OCI-LY7 (cell line): ENCODE measurements around the gene WDR86. TPM values are rescaled to one million over a fixed set of nuclear protein-coding genes. Genes with fewer than 3 reads are reported as not detected.

Experiments
- BruUV-seq: library from RNA; stranded (reverse); fragments of 400-500 nt; replicated peaks from 2 replicates; lab custom pipeline; 2021; lab: Mats Ljungman, UMichigan
- CTCF ChIA-PET: fragments of 300-600 bp; sonication (Branson Sonifier 250); formaldehyde crosslinking; loops from one replicate; lab custom pipeline; 2022; ENCODE audit warnings: antibody characterized with exemption; ENCODE audit not compliant: unreplicated experiment; lab: Charles Lee
- POLR2A ChIA-PET: fragments of 300-600 bp; sonication (Branson Sonifier 250); formaldehyde crosslinking; loops from one replicate; lab custom pipeline; 2022; ENCODE audit warnings: antibody characterized with exemption; lab: Charles Lee
- DNase-seq: peaks from one replicate; pipeline ENCODE4 v3.0.0-alpha.2; 2015; ENCODE audit warnings: low spot score
- H2AFZ ChIP-seq: fragments of 200-600 bp; sonication (generic), shearing (Covaris generic); 2 replicates; pipeline ENCODE4 v1.6.1; 2014; ENCODE audit warnings: mild to moderate bottlenecking, antibody characterized with exemption, low read length, moderate library complexity
- H3K27ac ChIP-seq: fragments of 200-600 bp; sonication (generic); 2 replicates; pipeline ENCODE4 v1.5.1; 2014; ENCODE audit warnings: mixed run types, low read depth, mild to moderate bottlenecking, moderate library complexity, low read length, inconsistent platforms; ENCODE audit not compliant: poor library complexity, severe bottlenecking
- H3K36me3 ChIP-seq: fragments of 200-600 bp; sonication (generic); 2 replicates; pipeline ENCODE4 v1.6.1; 2014; ENCODE audit warnings: mild to moderate bottlenecking, antibody characterized with exemption, low read length, moderate library complexity, mixed read lengths; ENCODE audit not compliant: insufficient read depth
- H3K4me1 ChIP-seq: fragments of 200-600 bp; sonication (generic); 2 replicates; pipeline ENCODE4 v1.5.1; 2014; ENCODE audit warnings: mild to moderate bottlenecking, low read length; ENCODE audit not compliant: insufficient read depth, poor library complexity, severe bottlenecking
- H3K4me2 ChIP-seq: fragments of 200-600 bp; sonication (generic); 2 replicates; pipeline ENCODE4 v1.6.1; 2014; ENCODE audit warnings: mild to moderate bottlenecking, low read length
- H3K4me3 ChIP-seq: fragments of 200-600 bp; sonication (generic); 2 replicates; pipeline ENCODE4 v1.5.1; 2014; ENCODE audit warnings: mild to moderate bottlenecking, low read depth, low read length; ENCODE audit not compliant: poor library complexity, severe bottlenecking
- H3K79me2 ChIP-seq: fragments of 200-600 bp; sonication (generic); 2 replicates; pipeline ENCODE4 v1.6.1; 2016; ENCODE audit warnings: low read depth, mild to moderate bottlenecking, low read length, moderate library complexity, mixed read lengths; ENCODE audit not compliant: insufficient read depth
- H3K9me2 ChIP-seq: fragments of 200-600 bp; sonication (generic); 2 replicates; pipeline ENCODE4 v1.6.1; 2016; ENCODE audit warnings: mild to moderate bottlenecking, low read length, mixed read lengths; ENCODE audit not compliant: insufficient read depth
- H3K9me3 ChIP-seq: fragments of 200-600 bp; sonication (generic); 2 replicates; pipeline ENCODE4 v1.6.1; 2014; ENCODE audit warnings: mild to moderate bottlenecking, mixed run types, low read length, mixed read lengths
- H4K20me1 ChIP-seq: fragments of 200-600 bp; sonication (generic); 2 replicates; pipeline ENCODE4 v1.6.1; 2014; ENCODE audit warnings: mild to moderate bottlenecking, antibody characterized with exemption, low read length, moderate library complexity, mixed read lengths; ENCODE audit not compliant: insufficient read depth
- EZH2phosphoT487 ChIP-seq: fragments of 200-600 bp; sonication (generic); IDR thresholded peaks from 2 replicates; pipeline ENCODE4 v1.6.1; 2018; ENCODE audit warnings: low read depth, borderline replicate concordance, mild to moderate bottlenecking, mixed run types, antibody characterized with exemption, low read length, moderate library complexity, mixed read lengths
- intact Hi-C: fragments of 100-400 bp; cut with micrococcal nuclease; formaldehyde crosslinking; loops from one replicate; pipeline ENCODE4 v1.10.0; 2022; ENCODE audit not compliant: unreplicated experiment
- total RNA-seq, 2 experiments: library from RNA; depleted of rRNA in 1 of 2; stranded (reverse); fragments of >200 nt in 1 of 2; shearing (Covaris generic) in 1 of 2; gene quantifications; 2 replicates each; pipeline ENCODE4 v1.2.3, GENCODE V29; 2014 to 2022
- TF ChIP-seq, protein P1 (sequence below): fragments of 200-600 bp; sonication (generic); conservative IDR thresholded peaks from 2 replicates; pipeline ENCODE4 v1.5.1; 2014; ENCODE audit warnings: mild to moderate bottlenecking, antibody characterized with exemption, low read length, moderate library complexity, mixed read lengths

WDR86 gene
- total RNA-seq, 2 experiments from 2014 or later = 0.44 to 0.51 TPM

GRCh38 chr7:151431768-151432311 is 22.0 kb upstream of the WDR86 start:
- Histone ChIP-seq H3K36me3 (no peaks in the 10 kb centered on the region), H3K9me2 (no peaks in the 10 kb centered on the region), H3K4me1 (peaks cover 13% of the 10 kb centered on the region), H4K20me1 (no peaks in the 10 kb centered on the region), H3K79me2 (no peaks in the 10 kb centered on the region), H3K4me2 (no peak overlapping the region), H3K4me3 (no peak overlapping the region), H3K9me3 (no peaks in the 10 kb centered on the region), H3K27ac (no peak overlapping the region), H2AFZ (no peak overlapping the region)
- POLR2A ChIA-PET = no interaction called here
- TF ChIP-seq EZH2phosphoT487 = no peak
- TF ChIP-seq, protein P1, sequence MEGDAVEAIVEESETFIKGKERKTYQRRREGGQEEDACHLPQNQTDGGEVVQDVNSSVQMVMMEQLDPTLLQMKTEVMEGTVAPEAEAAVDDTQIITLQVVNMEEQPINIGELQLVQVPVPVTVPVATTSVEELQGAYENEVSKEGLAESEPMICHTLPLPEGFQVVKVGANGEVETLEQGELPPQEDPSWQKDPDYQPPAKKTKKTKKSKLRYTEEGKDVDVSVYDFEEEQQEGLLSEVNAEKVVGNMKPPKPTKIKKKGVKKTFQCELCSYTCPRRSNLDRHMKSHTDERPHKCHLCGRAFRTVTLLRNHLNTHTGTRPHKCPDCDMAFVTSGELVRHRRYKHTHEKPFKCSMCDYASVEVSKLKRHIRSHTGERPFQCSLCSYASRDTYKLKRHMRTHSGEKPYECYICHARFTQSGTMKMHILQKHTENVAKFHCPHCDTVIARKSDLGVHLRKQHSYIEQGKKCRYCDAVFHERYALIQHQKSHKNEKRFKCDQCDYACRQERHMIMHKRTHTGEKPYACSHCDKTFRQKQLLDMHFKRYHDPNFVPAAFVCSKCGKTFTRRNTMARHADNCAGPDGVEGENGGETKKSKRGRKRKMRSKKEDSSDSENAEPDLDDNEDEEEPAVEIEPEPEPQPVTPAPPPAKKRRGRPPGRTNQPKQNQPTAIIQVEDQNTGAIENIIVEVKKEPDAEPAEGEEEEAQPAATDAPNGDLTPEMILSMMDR = no peak
- intact Hi-C loops = no loop called here
- no peak for DNase-seq
- CTCF ChIA-PET = no interaction called here
- BruUV-seq = no TSS peak

- Histone ChIP-seq H3K4me2 (no peak overlapping the region), H3K79me2 (no peaks in the 10 kb centered on the region), H3K9me2 (no peaks in the 10 kb centered on the region), H4K20me1 (no peaks in the 10 kb centered on the region), H2AFZ (no peak overlapping the region), H3K4me3 (no peak overlapping the region), H3K4me1 (peaks cover 13% of the 10 kb centered on the region), H3K36me3 (no peaks in the 10 kb centered on the region), H3K9me3 (no peaks in the 10 kb centered on the region), H3K27ac (no peak overlapping the region)
- ChIA-PET CTCF (no interaction called here), POLR2A (no interaction called here)
- TF ChIP-seq EZH2phosphoT487 = no peak
- TF ChIP-seq, protein P1 = no peak
- no peak for DNase-seq
- intact Hi-C loops = no loop called here
- BruUV-seq = no TSS peak
Measured at GRCh38 chr7:151431281-151431767, 21.5 kb upstream of the WDR86 start.
